Peyer's patch (tissue), 4 donors: Measurements from ENCODE around the gene LGI2. TPM values are rescaled to one million over a fixed set of nuclear protein-coding genes. Genes with fewer than 3 reads are reported as not detected.
"Not testable (repeated sequence)": the region's sequence is repeated elsewhere in the genome, so short reads cannot be mapped to it uniquely, and the experiment has no call there.

Source experiments
- DNase-seq, 3 donors: peaks; one replicate each; pipeline ENCODE4 v3.0.0-alpha.2; 2017 to 2019
- H3K27ac ChIP-seq, 4 donors: fragments of 200-600 bp; sonication (generic); one replicate each; pipeline ENCODE4 v1.5.1; 2016 to 2019
- H3K27me3 ChIP-seq, 2 donors: fragments of 200-600 bp; sonication (generic); one replicate each; pipeline ENCODE4 v1.5.1; 2019
- H3K36me3 ChIP-seq, 3 donors: fragments of 200-600 bp; sonication (generic); one replicate each; pipeline ENCODE4 v1.5.1; 2016 to 2019
- H3K4me1 ChIP-seq, 4 donors: fragments of 200-600 bp; sonication (generic); one replicate each; pipeline ENCODE4 v1.5.1; 2016 to 2019
- H3K4me3 ChIP-seq, 4 donors: fragments of 200-600 bp; sonication (generic); 1 replicate in 3 of 4; 2 replicates in 1 of 4; pipeline ENCODE4 v1.5.1; 2016 to 2019; ENCODE audit warnings: mild to moderate bottlenecking in 1 of 4
- H3K9me3 ChIP-seq, 4 donors: fragments of 200-600 bp; sonication (generic); one replicate each; pipeline ENCODE4 v1.5.1; 2016 to 2019; ENCODE audit warnings: mild to moderate bottlenecking in 1 of 4
- CTCF ChIP-seq, 6 experiments: fragments of 450-650 bp in 4 of 6; fragments of 200-600 bp in 2 of 6; sonication (generic) in 1 of 6; IDR thresholded peaks; one replicate each; pipeline ENCODE4 v1.5.1; 2017 to 2019; ENCODE audit warnings: antibody characterized with exemption in 6 of 6, mild to moderate bottlenecking in 3 of 6, moderate library complexity in 1 of 6
- POLR2A ChIP-seq, 2 donors: fragments of 450-650 bp; IDR thresholded peaks; one replicate each; pipeline ENCODE4 v1.5.1; 2017; ENCODE audit warnings: antibody characterized with exemption in 2 of 2, mild to moderate bottlenecking in 2 of 2, moderate library complexity in 2 of 2
- total RNA-seq, 4 donors: library from RNA; depleted of rRNA; stranded (reverse); fragments of >200 nt; gene quantifications; one replicate each; pipeline ENCODE4 v1.1.0, GENCODE V29; 2016

The LGI2 gene
- total RNA-seq, 4 donors from 2014 or later: 0.40 to 0.83 (median 0.66) TPM; not detected in 1

GRCh38 chr4:25070545-25070944 is 39.8 kb upstream of the LGI2 start:
- Histone ChIP-seq H3K9me3 (no peaks in the 10 kb centered on the region), H3K27ac (no peak overlapping the region), H3K4me3 (no peak overlapping the region), H3K27me3 (no peaks in the 10 kb centered on the region), H3K4me1 (no peaks in the 10 kb centered on the region), H3K36me3 (no peaks in the 10 kb centered on the region)
- TF ChIP-seq CTCF (IDR thresholded peaks at IDR 0.05) (no peak), POLR2A (IDR thresholded peaks at IDR 0.05) (no peak)
- no peak for DNase-seq

- Histone ChIP-seq H3K9me3 (no peaks in the 10 kb centered on the region), H3K27me3 (no peaks in the 10 kb centered on the region), H3K27ac (no peak overlapping the region), H3K36me3 (no peaks in the 10 kb centered on the region), H3K4me1 (no peaks in the 10 kb centered on the region), H3K4me3 (no peak overlapping the region)
- TF ChIP-seq CTCF (IDR thresholded peaks at IDR 0.05): no peak
- TF ChIP-seq POLR2A (IDR thresholded peaks at IDR 0.05): no peak
- DNase-seq: no peak
Observed at GRCh38 chr4:25069014-25069413, 38.3 kb upstream of the LGI2 start.

- Histone ChIP-seq H3K9me3 (no peaks in the 10 kb centered on the region), H3K27ac (no peak overlapping the region), H3K4me3 (no peak overlapping the region), H3K4me1 (no peaks in the 10 kb centered on the region), H3K27me3 (no peaks in the 10 kb centered on the region), H3K36me3 (no peaks in the 10 kb centered on the region)
- TF ChIP-seq CTCF (IDR thresholded peaks at IDR 0.05): no peak
- no peak for TF ChIP-seq POLR2A (IDR thresholded peaks at IDR 0.05)
- no peak for DNase-seq
Observed at GRCh38 chr4:25068386-25068785, 37.6 kb upstream of the LGI2 start.

- no peaks in the 10 kb centered on the region for H3K4me1 ChIP-seq
- no peaks in the 10 kb centered on the region for H3K36me3 ChIP-seq
- no peak for DNase-seq
- no peak overlapping the region for H3K4me3 ChIP-seq
- H3K9me3 ChIP-seq: no peaks in the 10 kb centered on the region
- no peak for TF ChIP-seq CTCF (IDR thresholded peaks at IDR 0.05)
- H3K27me3 ChIP-seq: no peaks in the 10 kb centered on the region
- no peak overlapping the region for H3K27ac ChIP-seq
Observed at GRCh38 chr4:25065932-25066590, 35.3 kb upstream of the LGI2 start.

GRCh38 chr4:25065431-25065858 is 34.7 kb upstream of the LGI2 start:
- no peaks in the 10 kb centered on the region for H3K27me3 ChIP-seq
- DNase-seq: no peak
- no peaks in the 10 kb centered on the region for H3K36me3 ChIP-seq
- H3K4me1 ChIP-seq: no peaks in the 10 kb centered on the region
- H3K4me3 ChIP-seq: no peak overlapping the region
- no peak for TF ChIP-seq CTCF (IDR thresholded peaks at IDR 0.05)
- TF ChIP-seq POLR2A (IDR thresholded peaks at IDR 0.05): no peak
- H3K9me3 ChIP-seq: no peaks in the 10 kb centered on the region
- H3K27ac ChIP-seq: no peak overlapping the region

GRCh38 chr4:25064447-25064846 is 33.7 kb upstream of the LGI2 start:
- not testable (repeated sequence) for H3K9me3 ChIP-seq, H3K27me3 ChIP-seq, DNase-seq, H3K4me3 ChIP-seq, H3K27ac ChIP-seq, H3K4me1 ChIP-seq, H3K36me3 ChIP-seq
